Left lung (tissue), 10 donors: Measurements from ENCODE around the gene PNKP. TPM values are rescaled to one million over a fixed set of nuclear protein-coding genes. Genes with fewer than 3 reads are reported as not detected.

Experiments
- ATAC-seq: fragments of 200-7000 bp; cut with Tn5 transposase; one replicate; pipeline ENCODE4 v1.9.1; 2020; ENCODE audit warnings: moderate library complexity
- DNase-seq, 4 donors: peaks; one replicate each; pipeline ENCODE4 v3.0.0-alpha.2; 2013 to 2020
- H3K27ac ChIP-seq, 2 donors: fragments of 200-600 bp; sonication (generic) in 1 of 2; one replicate each; pipeline versions ENCODE4 v1.5.0 to v1.8.0; 2020 to 2021
- H3K27me3 ChIP-seq, 2 donors: fragments of 200-600 bp; sonication (generic) in 1 of 2; one replicate each; pipeline versions ENCODE4 v1.5.0 to v1.8.0; 2020 to 2021
- H3K36me3 ChIP-seq, 2 donors: fragments of 200-600 bp; sonication (generic) in 1 of 2; one replicate each; pipeline versions ENCODE4 v1.5.0 to v1.8.0; 2020 to 2021
- H3K4me1 ChIP-seq, 2 donors: fragments of 200-600 bp; one replicate each; pipeline ENCODE4 v1.8.0; 2021
- H3K4me3 ChIP-seq, 2 donors: fragments of 200-600 bp; sonication (generic) in 1 of 2; one replicate each; pipeline versions ENCODE4 v1.5.0 to v1.8.0; 2020 to 2021; ENCODE audit warnings: mild to moderate bottlenecking in 1 of 2
- H3K9me3 ChIP-seq, 2 donors: fragments of 200-600 bp; sonication (generic) in 1 of 2; one replicate each; pipeline versions ENCODE4 v1.5.0 to v1.8.0; 2020 to 2021
- intact Hi-C, 2 donors: fragments of 100-400 bp; cut with DNase I; formaldehyde crosslinking; loops; one replicate each; pipeline versions ENCODE4 v1.11.2 to v1.14.2; 2022
- polyA plus RNA-seq, 6 donors: library from polyadenylated mRNA; unstranded; fragments of 120-200 nt; gene quantifications; one replicate each; pipeline ENCODE4 v1.2.1, GENCODE V29; 2013; ENCODE audit not compliant: insufficient read length in 6 of 6
- total RNA-seq, 2 donors: library from RNA; stranded (reverse); fragmentation: NEBNext Ultra II Directional; extraction: Animal tissue kit (Norgen Biotek cat#: 25700); gene quantifications; one replicate each; pipeline ENCODE4 v1.2.1, GENCODE V29; 2021
- TF ChIP-seq, protein P1 (sequence below), 2 donors: fragments of 200-600 bp; sonication (generic) in 1 of 2; IDR thresholded peaks; one replicate each; pipeline versions ENCODE4 v1.5.0 to v1.8.0; 2021; ENCODE audit warnings: antibody characterized with exemption in 2 of 2
- donor health status: DM: no; HTN: yes; CAD: no.
- donor health status: DM: no; HTN: no; CAD: no.

PNKP gene
- total and polyA plus RNA-seq, 8 donors, result 56.8 to 89.5 (median 66.3) TPM

DNA sequence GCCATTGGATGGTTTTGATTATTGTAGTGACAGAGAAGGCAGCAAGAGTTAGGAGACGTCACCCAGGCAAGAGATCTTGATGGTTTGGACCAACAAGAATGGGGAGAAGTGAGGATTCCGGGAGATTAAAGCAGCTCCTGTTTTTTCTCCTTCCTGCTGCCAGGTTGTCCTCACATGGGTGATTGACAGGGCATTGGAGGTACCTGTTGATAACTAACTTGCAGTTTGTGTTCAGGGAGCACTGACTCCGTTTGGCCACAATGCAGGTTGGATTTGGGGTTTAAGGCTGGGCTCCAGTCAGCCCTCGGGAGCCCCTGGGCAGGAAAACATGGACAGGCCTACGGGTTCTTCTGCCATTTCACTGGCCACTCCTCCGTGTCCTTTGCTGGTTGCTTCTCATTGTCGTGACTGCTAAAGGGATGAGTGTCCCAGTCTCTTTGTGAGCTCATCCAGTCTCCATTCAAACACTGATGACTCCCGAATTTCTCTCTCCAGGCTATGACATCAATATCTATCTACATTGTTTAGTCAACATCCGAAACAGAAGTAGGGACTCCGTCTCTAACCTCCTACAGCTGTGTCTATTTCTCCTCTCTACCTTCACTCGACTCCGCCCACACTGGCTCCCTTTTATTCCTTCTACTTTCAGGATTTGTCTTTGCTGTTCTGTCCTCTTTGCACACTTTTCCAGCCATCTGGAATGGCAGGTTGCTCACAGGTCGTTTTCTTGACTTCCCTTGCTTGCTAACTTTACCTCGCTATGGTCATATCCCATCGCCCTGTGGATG lies 17.7 kb downstream of the PNKP start:
- peaks cover 22 to 50% of the 10 kb centered on the region in 2 donors for H3K4me1 ChIP-seq
- H3K27ac ChIP-seq, result no peak overlapping the region
- ATAC-seq (no peak), DNase-seq (no peak)
- H3K36me3 ChIP-seq, result peaks cover 0 to 6% of the 10 kb centered on the region in 2 donors
- H3K9me3 ChIP-seq, result no peaks in the 10 kb centered on the region
- TF ChIP-seq, protein P1, sequence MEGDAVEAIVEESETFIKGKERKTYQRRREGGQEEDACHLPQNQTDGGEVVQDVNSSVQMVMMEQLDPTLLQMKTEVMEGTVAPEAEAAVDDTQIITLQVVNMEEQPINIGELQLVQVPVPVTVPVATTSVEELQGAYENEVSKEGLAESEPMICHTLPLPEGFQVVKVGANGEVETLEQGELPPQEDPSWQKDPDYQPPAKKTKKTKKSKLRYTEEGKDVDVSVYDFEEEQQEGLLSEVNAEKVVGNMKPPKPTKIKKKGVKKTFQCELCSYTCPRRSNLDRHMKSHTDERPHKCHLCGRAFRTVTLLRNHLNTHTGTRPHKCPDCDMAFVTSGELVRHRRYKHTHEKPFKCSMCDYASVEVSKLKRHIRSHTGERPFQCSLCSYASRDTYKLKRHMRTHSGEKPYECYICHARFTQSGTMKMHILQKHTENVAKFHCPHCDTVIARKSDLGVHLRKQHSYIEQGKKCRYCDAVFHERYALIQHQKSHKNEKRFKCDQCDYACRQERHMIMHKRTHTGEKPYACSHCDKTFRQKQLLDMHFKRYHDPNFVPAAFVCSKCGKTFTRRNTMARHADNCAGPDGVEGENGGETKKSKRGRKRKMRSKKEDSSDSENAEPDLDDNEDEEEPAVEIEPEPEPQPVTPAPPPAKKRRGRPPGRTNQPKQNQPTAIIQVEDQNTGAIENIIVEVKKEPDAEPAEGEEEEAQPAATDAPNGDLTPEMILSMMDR (IDR thresholded peaks at IDR 0.05), result no peak
- intact Hi-C loops, result no loop called here
- peak overlapping the region; percentile 71 to 83 for H3K4me3 ChIP-seq
- peaks cover 0 to 9% of the 10 kb centered on the region in 2 donors for H3K27me3 ChIP-seq

DNA sequence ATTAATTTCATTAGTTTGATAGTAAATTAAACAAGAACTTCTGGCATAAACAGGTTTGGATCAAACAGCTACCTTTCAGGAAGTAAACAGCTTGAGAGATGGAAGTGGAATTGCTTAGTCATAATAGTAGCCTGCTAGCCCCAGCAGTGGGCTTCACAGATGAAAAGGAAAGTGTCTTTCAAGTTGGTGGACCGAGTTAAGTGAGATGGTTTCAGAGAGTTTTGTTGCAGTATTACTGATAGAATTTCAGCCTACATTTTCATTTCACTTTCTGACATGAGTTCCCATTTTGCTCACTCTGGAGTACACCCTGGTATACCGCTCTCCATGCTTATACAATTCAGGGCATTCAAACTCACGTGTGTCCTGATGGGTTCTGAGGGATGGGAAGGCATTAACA lies 18.4 kb downstream of the PNKP start:
- no peak for ATAC-seq
- H3K27ac ChIP-seq, result peak overlapping the region in 1 of 2 donors; percentile 67

DNA sequence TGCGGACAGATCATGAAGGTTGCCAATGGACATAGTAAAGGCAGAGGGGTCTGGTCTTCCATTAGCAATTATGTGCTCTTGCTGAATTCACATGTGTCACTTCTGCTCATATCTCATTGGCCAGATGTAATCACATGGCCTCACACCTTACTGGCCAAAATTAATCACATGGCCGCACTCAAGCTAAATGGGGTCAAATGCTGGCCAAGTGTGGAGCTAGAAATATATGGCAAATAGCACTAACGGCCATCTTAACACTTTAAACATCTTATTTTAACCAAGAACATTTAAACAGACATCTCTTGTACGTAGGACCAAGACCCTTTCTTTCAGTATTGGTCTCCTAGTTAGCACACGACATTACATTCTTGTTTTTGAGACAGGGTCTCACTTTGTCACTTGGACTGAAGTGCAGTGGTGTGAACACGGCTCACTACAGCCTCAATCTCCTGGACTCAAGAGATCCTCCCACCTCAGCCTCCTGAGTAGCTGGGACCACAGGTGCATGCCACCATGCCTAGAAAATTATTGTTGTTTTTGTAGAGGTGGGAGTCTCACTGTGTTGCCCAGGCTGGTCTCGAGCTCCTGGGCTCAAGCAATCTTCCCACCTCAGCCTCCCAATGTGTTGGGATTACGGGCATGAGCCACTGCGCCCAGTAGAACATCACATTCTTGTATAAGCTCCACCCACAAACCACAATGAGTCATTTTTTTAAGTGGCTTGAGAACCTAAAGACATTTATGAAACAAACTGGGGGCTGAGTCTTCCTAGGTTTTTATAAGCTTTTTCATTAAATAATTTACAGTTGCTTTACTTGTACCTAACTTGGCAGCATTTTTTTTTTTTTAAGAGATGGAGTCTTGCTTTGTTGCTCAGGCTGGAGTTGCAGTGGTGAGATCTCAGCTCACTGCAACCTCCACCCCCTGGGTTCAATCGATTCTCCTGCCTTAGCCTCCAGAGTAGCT lies 19.4 kb downstream of the PNKP start:
- peaks cover 0 to 9% of the 10 kb centered on the region in 2 donors for H3K27me3 ChIP-seq
- H3K27ac ChIP-seq, result peak overlapping the region in 1 of 2 donors; percentile 67
- peaks cover 21 to 42% of the 10 kb centered on the region in 2 donors for H3K4me1 ChIP-seq
- no peaks in the 10 kb centered on the region for H3K36me3 ChIP-seq
- no peaks in the 10 kb centered on the region for H3K9me3 ChIP-seq
- intact Hi-C loops, result no loop called here
- peak; percentile 5 for ATAC-seq
- TF ChIP-seq, protein P1 (IDR thresholded peaks at IDR 0.05), result no peak
- H3K4me3 ChIP-seq, result no peak overlapping the region
- DNase-seq, result peak in 1 of 4 donors; percentile 41

More for the DNA sequence above, 18.4 kb downstream of the PNKP start:
- Histone ChIP-seq H3K4me3 (no peak overlapping the region), H3K27me3 (peaks cover 0 to 9% of the 10 kb centered on the region in 2 donors), H3K36me3 (no peaks in the 10 kb centered on the region), H3K9me3 (no peaks in the 10 kb centered on the region), H3K4me1 (peaks cover 22 to 50% of the 10 kb centered on the region in 2 donors)
- no peak for DNase-seq
- intact Hi-C loops, result no loop called here
- TF ChIP-seq, protein P1 (IDR thresholded peaks at IDR 0.05), result no peak

DNA sequence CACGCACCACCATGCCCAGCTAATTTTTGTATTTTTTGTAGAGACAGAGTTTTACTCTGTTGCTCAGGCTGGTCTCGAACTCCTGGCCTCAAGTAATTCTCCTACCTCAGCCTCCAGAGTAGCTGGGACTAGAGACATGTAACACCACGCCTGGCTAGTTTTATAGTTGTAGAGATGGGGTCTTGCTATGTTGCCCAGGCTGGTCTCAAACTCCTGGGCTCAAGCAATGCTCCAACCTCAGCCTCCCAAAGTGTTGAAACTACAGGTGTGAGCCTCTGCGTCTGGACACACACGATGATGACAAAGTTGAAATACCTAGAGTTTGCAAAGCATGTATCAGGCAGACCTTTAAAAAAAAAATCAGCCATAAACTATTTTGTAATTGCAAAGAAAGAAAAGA lies 21.0 kb downstream of the PNKP start:
- ATAC-seq, result no peak

More for the DNA sequence above, 21.0 kb downstream of the PNKP start:
- no peak for DNase-seq
- H3K9me3 ChIP-seq, result no peaks in the 10 kb centered on the region
- no peak overlapping the region for H3K4me3 ChIP-seq
- TF ChIP-seq, protein P1 (IDR thresholded peaks at IDR 0.05), result no peak
- no peaks in the 10 kb centered on the region for H3K36me3 ChIP-seq
- intact Hi-C loops, result no loop called here
- H3K27me3 ChIP-seq, result no peaks in the 10 kb centered on the region
- no peak overlapping the region for H3K27ac ChIP-seq
- H3K4me1 ChIP-seq, result peaks cover 10 to 27% of the 10 kb centered on the region in 2 donors
